NB4 (cell line): ENCODE measurements around the gene GM2A.

ENCODE experiments used
- POLR2A ChIP-seq: IDR thresholded peaks from 2 replicates; pipeline ENCODE4 v1.6.1; 2011; ENCODE audit warnings: mild to moderate bottlenecking; ENCODE audit not compliant: insufficient read length; ENCODE audit errors: extremely low read depth
- TF ChIP-seq, protein P1 (sequence below): IDR thresholded peaks from one replicate; pipeline ENCODE4 v1.5.1; 2012; ENCODE audit warnings: low read depth, low read length
- TF ChIP-seq, protein P2 (sequence below): IDR thresholded peaks from 2 replicates; pipeline ENCODE4 v1.6.1; 2011; ENCODE audit warnings: low read depth, low read length

DNA sequence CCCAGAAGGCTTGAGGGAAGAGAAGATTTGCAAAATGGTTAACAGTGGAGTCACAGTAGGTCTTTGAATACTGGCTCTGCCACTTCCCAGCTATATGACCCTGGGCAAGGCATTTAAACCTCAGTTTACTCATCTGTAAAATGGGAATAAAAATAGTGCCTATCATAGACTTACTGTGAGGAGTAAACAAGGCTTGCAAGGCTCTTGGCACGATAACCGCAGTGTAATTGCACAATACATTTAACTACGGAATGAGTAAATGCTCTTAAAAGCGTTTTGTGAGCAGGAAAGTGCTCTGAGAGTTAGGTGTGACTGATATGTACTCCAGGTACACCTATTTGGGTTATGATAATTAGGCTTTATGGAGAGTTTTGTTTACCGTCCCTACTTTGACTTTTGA is 42.2 kb downstream of the GM2A start:
- no peak for TF ChIP-seq POLR2A
- TF ChIP-seq, protein P1, sequence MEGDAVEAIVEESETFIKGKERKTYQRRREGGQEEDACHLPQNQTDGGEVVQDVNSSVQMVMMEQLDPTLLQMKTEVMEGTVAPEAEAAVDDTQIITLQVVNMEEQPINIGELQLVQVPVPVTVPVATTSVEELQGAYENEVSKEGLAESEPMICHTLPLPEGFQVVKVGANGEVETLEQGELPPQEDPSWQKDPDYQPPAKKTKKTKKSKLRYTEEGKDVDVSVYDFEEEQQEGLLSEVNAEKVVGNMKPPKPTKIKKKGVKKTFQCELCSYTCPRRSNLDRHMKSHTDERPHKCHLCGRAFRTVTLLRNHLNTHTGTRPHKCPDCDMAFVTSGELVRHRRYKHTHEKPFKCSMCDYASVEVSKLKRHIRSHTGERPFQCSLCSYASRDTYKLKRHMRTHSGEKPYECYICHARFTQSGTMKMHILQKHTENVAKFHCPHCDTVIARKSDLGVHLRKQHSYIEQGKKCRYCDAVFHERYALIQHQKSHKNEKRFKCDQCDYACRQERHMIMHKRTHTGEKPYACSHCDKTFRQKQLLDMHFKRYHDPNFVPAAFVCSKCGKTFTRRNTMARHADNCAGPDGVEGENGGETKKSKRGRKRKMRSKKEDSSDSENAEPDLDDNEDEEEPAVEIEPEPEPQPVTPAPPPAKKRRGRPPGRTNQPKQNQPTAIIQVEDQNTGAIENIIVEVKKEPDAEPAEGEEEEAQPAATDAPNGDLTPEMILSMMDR, result no peak
- TF ChIP-seq, protein P2, sequence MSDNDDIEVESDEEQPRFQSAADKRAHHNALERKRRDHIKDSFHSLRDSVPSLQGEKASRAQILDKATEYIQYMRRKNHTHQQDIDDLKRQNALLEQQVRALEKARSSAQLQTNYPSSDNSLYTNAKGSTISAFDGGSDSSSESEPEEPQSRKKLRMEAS, result no peak
